Large intestine (tissue), 12 donors: ENCODE data around the gene TSSK6. TPM values are rescaled to one million over a fixed set of nuclear protein-coding genes. Genes with fewer than 3 reads are reported as not detected.

Experiments
- DNase-seq, 2 donors: peaks; one replicate each; pipeline versions ENCODE4 v3.0.0 to v3.0.0-alpha.2; 2013
- H3K27ac ChIP-seq: one replicate; pipeline ENCODE4 v1.5.1; 2013; ENCODE audit warnings: low read length
- H3K27me3 ChIP-seq: 2 replicates; pipeline ENCODE4 v1.6.1; 2013; ENCODE audit warnings: low read length; ENCODE audit not compliant: control insufficient read depth, insufficient read depth
- H3K36me3 ChIP-seq: 2 replicates; pipeline ENCODE4 v1.6.1; 2013; ENCODE audit warnings: low read length; ENCODE audit not compliant: control insufficient read depth, insufficient read depth
- H3K4me1 ChIP-seq: one replicate; pipeline ENCODE4 v1.6.1; 2013; ENCODE audit warnings: low read length; ENCODE audit not compliant: control insufficient read depth, insufficient read depth
- H3K4me3 ChIP-seq: one replicate; pipeline ENCODE4 v1.5.1; 2013; ENCODE audit warnings: low read length
- H3K9me3 ChIP-seq: one replicate; pipeline ENCODE4 v1.6.1; 2013; ENCODE audit warnings: mild to moderate bottlenecking, low read depth, low read length, moderate library complexity; ENCODE audit not compliant: control insufficient read depth
- WGBS: methylation state at CpG from one replicate; pipeline ENCODE4 v1.1.5; 2013; ENCODE audit warnings: low lambda C conversion rate; ENCODE audit not compliant: insufficient coverage; 5-methylcytosine and 5-hydroxymethylcytosine counted together
- long read RNA-seq, 11 donors: transcript quantifications; one replicate each; lab custom pipeline, GENCODE V29; 2026
- polyA plus RNA-seq: library from polyadenylated mRNA; unstranded; fragments of 120-200 nt; gene quantifications from one replicate; pipeline ENCODE4 v1.2.1, GENCODE V29; 2013

Gene TSSK6
- 1.2 TPM for polyA plus RNA-seq
- long read RNA-seq, donor 1 = 0 reads
- long read RNA-seq, donor 2, partial matches to known transcripts = 792 of 854 reads
- long read RNA-seq, donor 2, other reads (novel, unspliced or antisense) = 60 of 854 reads
- long read RNA-seq, donor 3 = 0 reads
- long read RNA-seq, donor 4 = 0 reads
- long read RNA-seq, donor 5 = 0 reads
- long read RNA-seq, donor 6, partial matches to known transcripts = 0 of 1 reads
- long read RNA-seq, donor 6, other reads (novel, unspliced or antisense) = 0 of 1 reads
- long read RNA-seq, donor 7 = 0 reads
- long read RNA-seq, donor 8, partial matches to known transcripts = 53 of 53 reads
- long read RNA-seq, donor 8, other reads (novel, unspliced or antisense) = 0 of 53 reads
- long read RNA-seq, donor 9, partial matches to known transcripts = 0 of 3 reads
- long read RNA-seq, donor 9, other reads (novel, unspliced or antisense) = 0 of 3 reads
- long read RNA-seq, donor 10, partial matches to known transcripts = 92 of 575 reads
- long read RNA-seq, donor 10, other reads (novel, unspliced or antisense) = 482 of 575 reads
- long read RNA-seq, donor 11 = 0 reads

DNA sequence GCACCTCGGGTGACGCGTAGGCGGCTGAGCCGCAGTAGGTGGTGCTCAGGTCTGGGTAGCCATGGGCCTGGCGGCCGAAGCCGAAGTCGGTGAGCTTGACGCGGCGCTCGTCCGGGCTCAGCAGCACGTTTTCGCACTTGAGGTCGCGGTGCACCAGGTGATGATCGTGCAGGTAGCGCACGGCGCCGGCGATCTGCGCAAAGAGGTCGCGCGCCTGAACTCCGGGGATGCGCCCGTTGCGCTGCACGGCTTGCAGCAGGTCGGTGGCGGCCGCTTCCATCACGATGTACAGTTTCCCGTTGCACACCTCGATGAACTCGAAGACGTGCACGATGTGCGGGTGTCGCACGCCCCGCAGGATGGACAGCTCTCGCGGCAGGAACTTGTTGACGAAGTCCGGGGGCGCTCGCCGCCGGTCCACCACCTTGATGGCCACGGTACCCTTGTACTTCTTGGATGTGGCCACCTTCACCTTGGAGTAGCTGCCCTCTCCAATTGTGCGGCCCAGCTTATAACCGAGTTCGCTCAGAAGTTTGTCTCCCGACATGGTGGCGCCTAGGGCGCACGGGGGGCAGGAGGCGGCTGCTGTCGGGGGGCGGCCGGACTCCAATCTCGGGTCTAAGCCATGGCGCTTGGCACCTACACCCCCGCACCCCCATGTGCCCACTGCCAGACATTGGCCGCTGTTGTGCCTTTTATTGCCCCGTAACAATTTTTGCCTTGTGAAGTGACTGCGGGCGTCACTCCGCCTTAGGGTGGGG is at the start of gene TSSK6:
TSSK6 (minus strand) TSS at position 668 of the 761 bp plus-strand sequence; CDS start at position 547, 121 bp downstream.
- Histone ChIP-seq H3K27me3 (peaks cover 6% of the 10 kb centered on the region), H3K4me3 (peak within 1 kb of the TSS; percentile 87), H3K36me3 (peaks cover 10% of the 10 kb centered on the region), H3K9me3 (peaks cover 17% of the 10 kb centered on the region), H3K27ac (peak within 1 kb of the TSS; percentile 17), H3K4me1 (peaks cover 22% of the 10 kb centered on the region)
- WGBS = no CpG with 5 or more reads among the region's 74 CpGs
- DNase-seq = peak in 1 of 2 donors; percentile 30

DNA sequence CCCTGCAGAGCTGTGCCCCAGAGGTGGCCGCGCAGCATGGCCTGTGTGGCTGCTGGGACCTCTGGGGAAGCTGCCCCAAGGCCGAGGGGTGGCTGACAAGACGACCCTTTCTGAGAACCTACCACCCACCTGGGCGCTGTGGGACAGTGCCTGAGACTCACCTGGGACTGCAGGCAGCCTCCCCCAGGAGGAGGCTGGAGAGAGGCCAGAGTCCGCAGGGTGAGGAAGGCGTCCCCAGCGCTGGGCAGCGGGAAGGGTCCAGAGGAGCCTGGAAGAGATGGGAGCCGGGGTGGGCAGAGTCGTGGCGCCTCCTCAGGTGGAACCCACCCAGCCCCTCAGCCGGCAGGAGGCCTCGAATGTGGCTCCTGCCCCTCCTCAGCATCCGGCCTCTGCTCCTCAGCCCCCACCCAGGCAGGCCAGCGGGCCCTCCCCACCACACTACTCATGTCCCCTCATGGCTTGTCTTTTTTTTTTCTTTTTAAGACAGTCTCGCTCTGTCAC is 48.0 kb upstream of the TSSK6 start:
- H3K4me1 ChIP-seq = no peaks in the 10 kb centered on the region
- no peak overlapping the region for H3K4me3 ChIP-seq
- H3K27me3 ChIP-seq = no peaks in the 10 kb centered on the region
- no peaks in the 10 kb centered on the region for H3K9me3 ChIP-seq
- WGBS = 80% methylated on average over 1 of the region's 17 CpGs
- no peak for DNase-seq
- H3K36me3 ChIP-seq = no peaks in the 10 kb centered on the region
- no peak overlapping the region for H3K27ac ChIP-seq

DNA sequence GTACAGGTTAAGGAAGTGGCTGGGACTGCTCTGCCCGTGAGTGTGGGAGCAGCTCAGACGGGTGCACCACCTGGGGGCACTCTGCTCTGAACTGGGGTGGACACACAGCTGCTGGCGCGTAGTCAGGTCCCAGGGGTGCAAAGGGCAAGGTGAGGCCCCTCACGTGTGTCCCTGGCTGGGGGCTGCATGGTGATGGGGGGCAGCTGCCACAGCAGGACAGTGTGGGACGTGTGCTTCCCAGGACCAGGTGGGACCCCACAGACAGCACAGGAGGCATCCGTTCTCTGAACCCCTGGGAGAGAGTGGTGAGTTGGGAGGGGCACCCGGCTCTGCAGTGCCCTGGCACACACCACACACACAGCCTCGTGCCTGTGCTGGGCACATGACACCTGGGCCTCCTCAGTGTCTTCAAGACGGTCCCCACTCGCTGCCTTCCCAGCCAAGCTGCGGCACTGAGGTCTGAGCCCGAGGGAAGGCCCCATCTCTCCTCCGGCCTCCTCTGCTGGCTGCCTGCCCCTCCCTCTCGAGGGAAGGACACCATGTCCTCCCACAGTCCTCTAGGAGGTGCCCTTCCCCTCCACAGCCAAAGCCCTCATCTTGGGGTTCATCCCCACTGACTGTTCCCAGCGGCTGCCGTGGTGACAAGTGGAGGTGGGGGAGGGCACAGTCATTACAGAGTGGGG is 47.5 kb upstream of the TSSK6 start:
- Histone ChIP-seq H3K9me3 (no peaks in the 10 kb centered on the region), H3K36me3 (no peaks in the 10 kb centered on the region), H3K27me3 (no peaks in the 10 kb centered on the region), H3K4me3 (no peak overlapping the region), H3K4me1 (no peaks in the 10 kb centered on the region), H3K27ac (no peak overlapping the region)
- no CpG with 5 or more reads among the region's 17 CpGs for WGBS
- no peak for DNase-seq

- DNase-seq = no peak
- no CpG with 5 or more reads among the region's 26 CpGs for WGBS
- Histone ChIP-seq H3K36me3 (no peaks in the 10 kb centered on the region), H3K9me3 (no peaks in the 10 kb centered on the region), H3K4me3 (no peak overlapping the region), H3K27ac (no peak overlapping the region), H3K27me3 (no peaks in the 10 kb centered on the region), H3K4me1 (no peaks in the 10 kb centered on the region)
These were observed 46.8 kb upstream of the TSSK6 start for GRCh38 chr19:19561946-19562664.

DNA sequence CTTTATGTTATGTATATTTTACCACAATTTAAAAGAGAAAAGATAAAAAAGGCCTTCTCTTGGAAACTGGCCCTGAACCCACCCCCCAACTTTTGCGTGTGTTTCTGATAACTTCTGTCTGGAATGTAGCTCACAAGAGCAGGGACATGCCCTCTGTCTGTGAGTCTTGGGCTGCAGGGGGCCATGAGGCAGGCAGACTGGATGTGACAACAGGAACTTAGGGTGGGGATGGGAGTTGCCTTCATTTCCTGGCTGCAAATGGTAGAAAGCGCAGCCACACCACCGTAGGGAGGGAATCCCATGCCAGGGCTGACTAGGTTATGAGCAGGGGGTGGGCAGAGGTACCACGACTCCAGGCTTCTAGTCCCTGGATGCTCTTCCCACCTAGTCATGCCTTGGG is 44.6 kb upstream of the TSSK6 start:
- Histone ChIP-seq H3K36me3 (no peaks in the 10 kb centered on the region), H3K4me1 (no peaks in the 10 kb centered on the region), H3K9me3 (no peaks in the 10 kb centered on the region), H3K4me3 (no peak overlapping the region), H3K27ac (no peak overlapping the region), H3K27me3 (no peaks in the 10 kb centered on the region)
- DNase-seq = no peak
- no CpG with 5 or more reads among the region's 4 CpGs for WGBS

- Histone ChIP-seq H3K4me3 (no peak overlapping the region), H3K9me3 (no peaks in the 10 kb centered on the region), H3K4me1 (no peaks in the 10 kb centered on the region), H3K36me3 (no peaks in the 10 kb centered on the region), H3K27me3 (no peaks in the 10 kb centered on the region), H3K27ac (no peak overlapping the region)
- WGBS = no CpG with 5 or more reads among the region's 16 CpGs
- DNase-seq = no peak
These were observed 43.3 kb upstream of the TSSK6 start for GRCh38 chr19:19558636-19559035.

GRCh38 chr19:19558055-19558454 is 42.7 kb upstream of the TSSK6 start:
- H3K27ac ChIP-seq = no peak overlapping the region
- no peak for DNase-seq
- no peak overlapping the region for H3K4me3 ChIP-seq
- no CpG with 5 or more reads among the region's 15 CpGs for WGBS
- H3K27me3 ChIP-seq = no peaks in the 10 kb centered on the region
- no peaks in the 10 kb centered on the region for H3K9me3 ChIP-seq
- H3K4me1 ChIP-seq = no peaks in the 10 kb centered on the region
- H3K36me3 ChIP-seq = no peaks in the 10 kb centered on the region

DNA sequence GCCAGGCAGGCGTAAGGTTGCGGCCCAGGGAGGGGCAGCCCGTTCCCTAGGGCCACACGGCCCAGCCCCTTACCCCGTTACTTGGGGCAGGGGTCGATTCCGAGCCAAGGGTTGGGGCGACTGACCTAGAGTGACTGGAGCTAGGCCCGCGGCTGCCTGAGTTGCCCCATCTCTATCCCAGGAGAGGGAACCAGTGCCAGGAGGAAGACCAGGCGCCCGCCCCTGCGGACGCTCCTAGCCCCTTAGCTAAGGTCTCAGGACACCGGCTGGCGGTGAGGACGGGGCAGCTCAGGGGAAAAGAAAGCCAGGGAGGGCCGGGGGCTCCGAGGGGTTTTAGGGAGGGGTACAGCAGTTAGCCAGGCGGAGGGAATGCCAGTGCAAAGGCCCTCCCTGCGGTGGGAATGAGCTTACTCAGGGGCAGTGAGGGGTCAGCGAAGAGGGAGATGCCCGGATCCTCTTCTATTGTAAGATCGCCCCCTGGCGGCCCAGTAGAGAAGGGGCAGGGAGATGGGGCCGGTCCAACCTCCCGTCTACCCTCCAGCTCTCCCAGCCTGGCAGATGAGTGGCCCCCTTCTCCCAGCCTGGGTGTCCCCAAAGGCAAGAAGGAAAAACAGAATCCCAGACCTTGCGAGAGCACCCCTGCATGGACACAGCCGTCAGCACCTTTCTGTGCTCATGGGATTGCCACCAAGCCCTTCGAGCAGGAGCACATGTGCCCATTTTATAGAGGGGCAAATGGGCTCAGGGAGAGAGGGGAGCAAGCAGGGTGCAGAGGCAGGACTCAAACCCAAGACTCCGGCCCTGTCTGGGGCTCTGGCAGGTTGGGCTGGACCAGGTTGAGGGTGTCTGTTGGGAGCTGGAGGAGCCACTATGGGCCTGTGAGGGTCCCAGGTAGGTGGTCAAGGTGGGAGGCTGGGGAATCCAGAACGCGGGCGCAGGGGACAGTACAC is 39.0 kb upstream of the TSSK6 start:
- Histone ChIP-seq H3K27ac (no peak overlapping the region), H3K4me3 (no peak overlapping the region), H3K27me3 (peaks cover 2% of the 10 kb centered on the region), H3K9me3 (no peaks in the 10 kb centered on the region), H3K4me1 (no peaks in the 10 kb centered on the region), H3K36me3 (no peaks in the 10 kb centered on the region)
- no peak for DNase-seq
- no CpG with 5 or more reads among the region's 34 CpGs for WGBS

DNA sequence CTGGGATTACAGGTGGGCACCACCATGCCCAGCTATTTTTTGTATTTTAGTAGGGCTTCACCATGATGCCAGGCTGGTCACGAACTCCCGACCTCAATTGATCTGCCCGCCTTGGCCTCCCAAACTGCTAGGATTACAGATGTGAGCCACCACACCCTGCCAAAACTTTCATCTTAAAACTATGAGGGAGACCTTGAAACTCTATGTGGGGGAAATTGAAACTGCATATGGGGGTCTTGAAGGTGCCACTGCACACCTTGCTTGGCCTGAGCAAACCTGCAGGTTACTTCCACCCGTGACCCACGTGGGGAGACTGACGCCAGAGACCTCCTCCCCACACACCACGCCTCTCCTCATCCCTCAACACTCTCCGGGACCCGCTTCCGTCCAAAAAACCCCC is 38.3 kb upstream of the TSSK6 start:
- H3K27me3 ChIP-seq = peaks cover 7% of the 10 kb centered on the region
- H3K4me3 ChIP-seq = no peak overlapping the region
- DNase-seq = no peak
- no peaks in the 10 kb centered on the region for H3K4me1 ChIP-seq
- no peaks in the 10 kb centered on the region for H3K9me3 ChIP-seq
- no peaks in the 10 kb centered on the region for H3K36me3 ChIP-seq
- no CpG with 5 or more reads among the region's 10 CpGs for WGBS
- no peak overlapping the region for H3K27ac ChIP-seq
